Astrocyte (in vitro differentiated cells and primary cell): ENCODE results near the gene TRAPPC3.

Experiments
- CTCF ChIP-seq: IDR thresholded peaks from 2 replicates; pipeline ENCODE4 v1.5.1; 2011; ENCODE audit warnings: low read depth, mild to moderate bottlenecking, inconsistent platforms, low read length, moderate library complexity; ENCODE audit not compliant: insufficient read depth
- EZH2 ChIP-seq: IDR thresholded peaks from 2 replicates; pipeline ENCODE4 v1.6.1; 2012; ENCODE audit warnings: mild to moderate bottlenecking, low read length, inconsistent platforms; ENCODE audit not compliant: insufficient read depth

GRCh38 chr1:36198641-36199040 is 49.4 kb upstream of the TRAPPC3 start:
- TF ChIP-seq CTCF, result no peak
- TF ChIP-seq EZH2, result no peak
